Mesothelial cell of epicardium (in vitro differentiated cells): ENCODE data around the gene CHST15. TPM values are rescaled to one million over a fixed set of nuclear protein-coding genes. Genes with fewer than 3 reads are reported as not detected.

ENCODE experiments used
- DNase-seq, 2 experiments: peaks; one replicate each; pipeline ENCODE4 v3.0.0; 2021; ENCODE audit warnings: low spot score in 2 of 2; ENCODE audit not compliant: unreplicated experiment in 2 of 2
- H3K27ac Mint-ChIP-seq: 2 replicates; pipeline ENCODE4 v1.8.0; 2021; ENCODE audit warnings: mixed read lengths
- H3K27me3 Mint-ChIP-seq: 2 replicates; pipeline ENCODE4 v1.8.0; 2021; ENCODE audit warnings: low read depth, mixed read lengths
- H3K36me3 Mint-ChIP-seq: 2 replicates; pipeline ENCODE4 v1.8.0; 2021; ENCODE audit warnings: mixed read lengths
- H3K4me1 Mint-ChIP-seq: 2 replicates; pipeline ENCODE4 v1.8.0; 2021; ENCODE audit warnings: mixed read lengths
- H3K4me3 Mint-ChIP-seq: 2 replicates; pipeline ENCODE4 v1.8.0; 2021; ENCODE audit warnings: mild to moderate bottlenecking, moderate library complexity, mixed read lengths
- H3K9me3 Mint-ChIP-seq: 2 replicates; pipeline ENCODE4 v1.8.0; 2021; ENCODE audit warnings: mixed read lengths
- CTCF ChIP-seq: fragments of 200-600 bp; sonication (generic); IDR thresholded peaks from one replicate; pipeline ENCODE4 v1.5.0; 2021; ENCODE audit warnings: antibody characterized with exemption; ENCODE audit not compliant: unreplicated experiment
- total RNA-seq: library from RNA; stranded (reverse); gene quantifications from 3 replicates; pipeline ENCODE4 v1.2.1, GENCODE V29; 2021

The CHST15 gene
- total RNA-seq, 1 donor from 2014 or later = 39.4 TPM

DNA sequence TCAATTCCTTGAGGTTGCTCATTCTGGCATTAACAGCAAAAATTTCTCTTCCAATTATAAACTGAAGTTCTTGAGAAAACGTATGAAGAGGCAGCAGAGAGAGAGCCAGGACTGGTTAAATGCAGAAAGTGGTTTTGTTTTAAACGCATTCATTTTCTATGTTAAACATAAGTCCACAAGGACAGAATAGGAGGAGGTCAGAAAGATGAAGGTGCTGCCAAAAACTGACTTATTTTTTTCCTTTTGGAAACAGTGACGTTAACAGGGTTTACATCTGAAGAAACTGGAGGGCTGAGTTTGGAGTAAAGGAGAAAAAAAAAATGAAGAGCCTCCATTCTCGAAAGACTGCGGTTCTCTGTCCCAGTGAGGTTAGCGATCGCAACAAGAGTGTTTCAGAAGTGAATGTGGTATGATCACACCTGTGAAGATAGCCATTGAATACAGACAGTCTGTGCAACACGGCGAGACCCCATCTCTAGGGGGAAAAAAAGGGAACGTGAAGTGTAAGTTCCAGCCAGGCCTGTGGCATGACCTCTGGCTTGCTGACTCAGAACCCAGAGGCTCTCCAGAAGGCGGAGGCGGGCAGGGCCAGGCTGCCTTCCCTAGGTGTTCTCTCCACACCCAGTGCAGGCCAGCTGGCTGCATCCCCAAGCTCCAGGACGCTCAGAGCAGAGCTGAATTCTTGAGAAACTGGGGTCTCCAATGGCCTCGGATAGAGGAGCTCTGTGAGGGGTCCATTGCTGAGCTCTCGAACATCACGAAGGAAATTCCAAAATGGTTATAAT is 84.0 kb downstream of the CHST15 start:
- DNase-seq = no peak

DNA sequence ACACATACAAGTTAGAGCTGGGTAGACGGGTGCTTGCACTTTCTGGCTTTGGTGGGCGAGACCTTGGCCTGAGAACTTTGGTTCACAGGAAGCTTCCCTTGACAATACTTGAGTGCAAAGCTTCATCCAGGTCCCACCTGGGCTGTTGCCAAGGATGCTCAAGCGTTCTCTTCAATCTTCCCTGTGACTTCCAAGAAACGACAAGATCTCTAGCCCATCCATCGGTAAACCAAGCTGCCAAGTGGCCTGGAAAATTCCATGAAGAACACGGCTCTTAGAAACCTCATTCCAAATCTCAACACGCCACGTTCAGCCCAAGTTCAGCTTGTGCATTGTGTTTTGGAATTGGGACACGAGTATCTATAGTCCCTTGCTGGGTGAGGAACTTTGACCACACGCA is 84.7 kb downstream of the CHST15 start:
- no peak for DNase-seq
- Mint-ChIP-seq H3K9me3 (peaks cover 5% of the 10 kb centered on the region), H3K27ac (no peak overlapping the region), H3K4me1 (peaks cover 3% of the 10 kb centered on the region), H3K36me3 (peaks cover 37% of the 10 kb centered on the region), H3K27me3 (no peaks in the 10 kb centered on the region), H3K4me3 (no peak overlapping the region)
- no peak for TF ChIP-seq CTCF

More for the DNA sequence above, 84.0 kb downstream of the CHST15 start:
- Mint-ChIP-seq H3K36me3 (peaks cover 44% of the 10 kb centered on the region), H3K4me1 (peaks cover 3% of the 10 kb centered on the region), H3K4me3 (no peak overlapping the region), H3K27ac (no peak overlapping the region), H3K9me3 (peaks cover 10% of the 10 kb centered on the region), H3K27me3 (no peaks in the 10 kb centered on the region)
- no peak for TF ChIP-seq CTCF

GRCh38 chr10:124008187-124008586 is 85.2 kb downstream of the CHST15 start:
- H3K9me3 Mint-ChIP-seq = no peaks in the 10 kb centered on the region
- no peak for DNase-seq
- no peak overlapping the region for H3K4me3 Mint-ChIP-seq
- no peaks in the 10 kb centered on the region for H3K27me3 Mint-ChIP-seq
- no peak for TF ChIP-seq CTCF
- H3K36me3 Mint-ChIP-seq = peaks cover 32% of the 10 kb centered on the region
- H3K27ac Mint-ChIP-seq = no peak overlapping the region
- H3K4me1 Mint-ChIP-seq = peaks cover 3% of the 10 kb centered on the region

DNA sequence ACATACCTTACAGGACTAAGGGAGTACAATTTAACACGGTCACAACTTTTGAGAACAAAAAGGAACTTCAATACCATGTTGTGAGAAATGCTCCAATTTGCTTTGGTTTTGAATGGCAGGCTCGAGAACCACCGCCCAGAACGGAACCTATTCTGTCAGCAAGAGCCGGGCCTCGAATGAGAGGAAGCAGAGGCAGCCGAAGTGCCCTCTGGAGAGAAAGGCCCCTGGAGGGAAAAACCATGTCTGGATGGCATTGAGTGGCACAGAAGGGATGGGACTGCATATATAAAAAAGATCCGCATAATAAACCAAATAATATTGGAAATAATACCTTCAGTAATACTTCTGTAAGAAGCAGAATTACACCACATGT is 85.6 kb downstream of the CHST15 start:
- DNase-seq = no peak
- Mint-ChIP-seq H3K27me3 (no peaks in the 10 kb centered on the region), H3K27ac (no peak overlapping the region), H3K4me3 (no peak overlapping the region), H3K4me1 (peaks cover 3% of the 10 kb centered on the region), H3K36me3 (peaks cover 28% of the 10 kb centered on the region), H3K9me3 (no peaks in the 10 kb centered on the region)
- TF ChIP-seq CTCF = no peak

GRCh38 chr10:124007102-124007772 is 86.2 kb downstream of the CHST15 start:
- H3K9me3 Mint-ChIP-seq = no peaks in the 10 kb centered on the region
- no peak overlapping the region for H3K27ac Mint-ChIP-seq
- H3K36me3 Mint-ChIP-seq = peaks cover 24% of the 10 kb centered on the region
- H3K4me1 Mint-ChIP-seq = peaks cover 3% of the 10 kb centered on the region
- no peak overlapping the region for H3K4me3 Mint-ChIP-seq
- no peak for TF ChIP-seq CTCF
- no peak for DNase-seq
- H3K27me3 Mint-ChIP-seq = no peaks in the 10 kb centered on the region
